ENCODE results near the gene GPR132.

DNA sequence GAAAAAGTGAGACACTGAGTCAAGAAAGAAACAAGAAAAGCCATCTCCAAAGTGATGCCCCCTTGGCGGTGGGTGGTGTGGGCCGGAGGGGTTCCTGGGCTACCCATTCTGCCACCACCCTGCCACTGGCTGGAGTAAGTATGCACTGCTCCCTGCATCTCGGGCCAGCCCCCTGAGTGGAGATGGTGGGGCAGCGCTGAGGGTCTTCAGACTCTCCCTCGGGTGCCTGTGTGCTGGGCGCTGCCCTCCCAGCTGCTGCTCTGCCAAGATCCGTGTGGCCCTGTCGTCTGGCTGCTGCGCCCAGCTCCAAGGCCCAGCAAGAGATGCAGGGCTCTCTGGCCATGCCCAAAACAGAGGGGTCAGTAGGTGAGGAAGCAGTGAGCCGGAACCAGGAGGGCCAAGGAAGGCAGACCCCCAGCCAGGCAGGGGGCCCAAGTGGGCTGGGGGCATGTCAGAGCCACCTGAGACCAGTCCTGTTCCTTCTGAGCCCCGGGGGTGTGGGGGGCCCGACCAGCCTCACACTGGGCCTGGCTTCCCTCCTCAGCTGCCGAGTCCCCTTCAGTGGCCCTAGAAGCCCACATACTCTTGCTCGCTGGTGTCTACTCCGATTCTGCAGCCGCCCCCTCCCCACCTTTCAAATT, 5.2 kb downstream of the GPR132 start:
- TF ChIP-seq, protein P1, sequence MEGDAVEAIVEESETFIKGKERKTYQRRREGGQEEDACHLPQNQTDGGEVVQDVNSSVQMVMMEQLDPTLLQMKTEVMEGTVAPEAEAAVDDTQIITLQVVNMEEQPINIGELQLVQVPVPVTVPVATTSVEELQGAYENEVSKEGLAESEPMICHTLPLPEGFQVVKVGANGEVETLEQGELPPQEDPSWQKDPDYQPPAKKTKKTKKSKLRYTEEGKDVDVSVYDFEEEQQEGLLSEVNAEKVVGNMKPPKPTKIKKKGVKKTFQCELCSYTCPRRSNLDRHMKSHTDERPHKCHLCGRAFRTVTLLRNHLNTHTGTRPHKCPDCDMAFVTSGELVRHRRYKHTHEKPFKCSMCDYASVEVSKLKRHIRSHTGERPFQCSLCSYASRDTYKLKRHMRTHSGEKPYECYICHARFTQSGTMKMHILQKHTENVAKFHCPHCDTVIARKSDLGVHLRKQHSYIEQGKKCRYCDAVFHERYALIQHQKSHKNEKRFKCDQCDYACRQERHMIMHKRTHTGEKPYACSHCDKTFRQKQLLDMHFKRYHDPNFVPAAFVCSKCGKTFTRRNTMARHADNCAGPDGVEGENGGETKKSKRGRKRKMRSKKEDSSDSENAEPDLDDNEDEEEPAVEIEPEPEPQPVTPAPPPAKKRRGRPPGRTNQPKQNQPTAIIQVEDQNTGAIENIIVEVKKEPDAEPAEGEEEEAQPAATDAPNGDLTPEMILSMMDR (IDR thresholded peaks at IDR 0.05): no peak
- no peak for TF ChIP-seq POLR2AphosphoS5 (IDR thresholded peaks at IDR 0.05; ENCODE audit: insufficient read depth in 1 of 2, low read depth in 1 of 2)

Data from vagina (tissue), 2 donors.